Fibroblast of villous mesenchyme (primary cell): ENCODE measurements around the gene MAST4. TPM values are rescaled to one million over a fixed set of nuclear protein-coding genes. Genes with fewer than 3 reads are reported as not detected.
A peak's percentile ranks its signal among the peaks of the same experiment; 100 is the strongest.

Experiments
- DNase-seq: peaks from one replicate; pipeline ENCODE4 v3.0.0-alpha.2; 2010; ENCODE audit warnings: low read depth
- H3K4me3 ChIP-seq: 2 replicates; pipeline ENCODE4 v1.5.1; 2011; ENCODE audit warnings: low read depth, mild to moderate bottlenecking, low read length
- total RNA-seq: library from RNA; depleted of rRNA; stranded (reverse); fragments of >200 nt; gene quantifications from 2 replicates; pipeline ENCODE4 v1.2.3, GENCODE V29; 2012
- TF ChIP-seq, protein P1 (sequence below): IDR thresholded peaks from 2 replicates; pipeline ENCODE4 v1.5.1; 2012; ENCODE audit warnings: low read depth, mild to moderate bottlenecking, low read length; ENCODE audit not compliant: insufficient read depth

MAST4 gene
- total RNA-seq, 1 donor = 8.2 TPM

DNA sequence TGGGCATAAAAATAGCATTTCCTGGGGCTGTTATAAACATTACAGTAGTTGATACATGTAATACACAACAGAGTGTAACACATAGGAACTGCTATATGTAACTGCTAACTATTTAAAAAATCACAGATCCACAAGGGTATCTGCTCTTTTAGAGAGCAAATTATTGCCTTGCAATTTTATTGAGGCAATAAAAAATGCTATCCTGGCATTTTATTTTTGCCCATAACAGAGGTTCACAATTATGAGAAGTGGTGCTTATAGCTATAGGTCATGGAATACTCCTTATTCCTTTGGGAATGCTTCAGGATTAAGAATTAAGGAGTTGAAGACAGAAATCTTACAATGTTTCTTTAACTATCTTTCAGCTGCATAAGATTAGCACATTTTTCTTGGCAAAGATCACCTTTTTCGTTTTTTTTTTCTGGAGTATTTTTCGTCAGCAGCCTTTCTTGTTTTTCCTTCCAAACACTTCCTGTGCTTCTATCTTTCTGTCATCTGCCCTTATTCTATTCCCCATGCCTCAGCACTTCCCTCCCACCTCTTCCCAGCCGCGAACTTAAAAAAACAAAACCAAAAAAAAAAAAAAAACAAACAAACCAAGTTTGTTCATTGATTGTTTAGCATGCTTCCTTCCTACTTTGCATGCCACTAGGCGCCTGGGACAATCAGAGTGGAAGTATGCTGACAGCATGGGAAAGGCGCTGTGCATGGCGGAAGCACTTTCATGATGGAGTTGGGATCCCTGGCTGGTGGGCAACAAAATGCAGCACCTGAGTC is 264.2 kb downstream of the MAST4 start:
- TF ChIP-seq, protein P1, sequence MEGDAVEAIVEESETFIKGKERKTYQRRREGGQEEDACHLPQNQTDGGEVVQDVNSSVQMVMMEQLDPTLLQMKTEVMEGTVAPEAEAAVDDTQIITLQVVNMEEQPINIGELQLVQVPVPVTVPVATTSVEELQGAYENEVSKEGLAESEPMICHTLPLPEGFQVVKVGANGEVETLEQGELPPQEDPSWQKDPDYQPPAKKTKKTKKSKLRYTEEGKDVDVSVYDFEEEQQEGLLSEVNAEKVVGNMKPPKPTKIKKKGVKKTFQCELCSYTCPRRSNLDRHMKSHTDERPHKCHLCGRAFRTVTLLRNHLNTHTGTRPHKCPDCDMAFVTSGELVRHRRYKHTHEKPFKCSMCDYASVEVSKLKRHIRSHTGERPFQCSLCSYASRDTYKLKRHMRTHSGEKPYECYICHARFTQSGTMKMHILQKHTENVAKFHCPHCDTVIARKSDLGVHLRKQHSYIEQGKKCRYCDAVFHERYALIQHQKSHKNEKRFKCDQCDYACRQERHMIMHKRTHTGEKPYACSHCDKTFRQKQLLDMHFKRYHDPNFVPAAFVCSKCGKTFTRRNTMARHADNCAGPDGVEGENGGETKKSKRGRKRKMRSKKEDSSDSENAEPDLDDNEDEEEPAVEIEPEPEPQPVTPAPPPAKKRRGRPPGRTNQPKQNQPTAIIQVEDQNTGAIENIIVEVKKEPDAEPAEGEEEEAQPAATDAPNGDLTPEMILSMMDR = no peak
- no peak overlapping the region for H3K4me3 ChIP-seq
- peak; percentile 27 for DNase-seq

DNA sequence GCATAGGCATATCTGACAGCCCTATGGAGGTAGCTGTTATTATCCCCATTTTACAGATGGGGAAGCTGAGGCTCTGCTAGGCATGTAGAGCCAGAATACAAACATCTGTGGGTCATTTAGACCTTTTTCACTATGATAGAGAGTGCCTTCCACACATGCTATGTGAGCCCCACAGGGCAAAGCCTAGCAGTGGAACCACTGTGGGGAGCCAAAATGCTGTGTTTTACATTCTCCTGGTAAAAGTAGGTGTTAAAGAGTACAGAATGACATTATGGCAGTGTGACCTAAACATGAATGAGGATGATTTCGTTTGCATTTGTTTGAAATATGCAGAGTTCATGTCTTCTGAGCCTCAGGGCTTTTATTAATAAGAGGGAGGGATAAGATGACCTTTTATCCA is 265.2 kb downstream of the MAST4 start:
- no peak overlapping the region for H3K4me3 ChIP-seq
- no peak for DNase-seq
- TF ChIP-seq, protein P1 = no peak

DNA sequence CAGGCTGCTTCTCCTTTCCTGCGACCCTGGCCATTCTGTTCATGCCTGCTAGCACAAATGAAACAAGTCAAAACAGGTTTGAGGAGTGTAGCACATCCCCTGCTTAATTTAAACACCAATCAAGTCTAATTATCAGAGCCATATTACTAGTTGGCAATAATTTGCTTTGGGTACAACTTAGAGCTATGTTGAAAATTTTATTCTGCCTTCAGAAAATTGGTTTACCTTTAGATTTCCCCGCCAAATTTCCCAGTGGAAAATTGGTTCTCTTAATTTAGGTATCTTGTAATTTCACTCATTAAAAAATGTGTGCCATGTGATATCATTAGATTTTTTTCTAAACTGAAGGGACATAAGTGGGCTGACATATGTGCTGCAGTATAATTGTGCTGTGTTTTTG is 265.8 kb downstream of the MAST4 start:
- H3K4me3 ChIP-seq = no peak overlapping the region
- DNase-seq = no peak
- TF ChIP-seq, protein P1 = no peak

DNA sequence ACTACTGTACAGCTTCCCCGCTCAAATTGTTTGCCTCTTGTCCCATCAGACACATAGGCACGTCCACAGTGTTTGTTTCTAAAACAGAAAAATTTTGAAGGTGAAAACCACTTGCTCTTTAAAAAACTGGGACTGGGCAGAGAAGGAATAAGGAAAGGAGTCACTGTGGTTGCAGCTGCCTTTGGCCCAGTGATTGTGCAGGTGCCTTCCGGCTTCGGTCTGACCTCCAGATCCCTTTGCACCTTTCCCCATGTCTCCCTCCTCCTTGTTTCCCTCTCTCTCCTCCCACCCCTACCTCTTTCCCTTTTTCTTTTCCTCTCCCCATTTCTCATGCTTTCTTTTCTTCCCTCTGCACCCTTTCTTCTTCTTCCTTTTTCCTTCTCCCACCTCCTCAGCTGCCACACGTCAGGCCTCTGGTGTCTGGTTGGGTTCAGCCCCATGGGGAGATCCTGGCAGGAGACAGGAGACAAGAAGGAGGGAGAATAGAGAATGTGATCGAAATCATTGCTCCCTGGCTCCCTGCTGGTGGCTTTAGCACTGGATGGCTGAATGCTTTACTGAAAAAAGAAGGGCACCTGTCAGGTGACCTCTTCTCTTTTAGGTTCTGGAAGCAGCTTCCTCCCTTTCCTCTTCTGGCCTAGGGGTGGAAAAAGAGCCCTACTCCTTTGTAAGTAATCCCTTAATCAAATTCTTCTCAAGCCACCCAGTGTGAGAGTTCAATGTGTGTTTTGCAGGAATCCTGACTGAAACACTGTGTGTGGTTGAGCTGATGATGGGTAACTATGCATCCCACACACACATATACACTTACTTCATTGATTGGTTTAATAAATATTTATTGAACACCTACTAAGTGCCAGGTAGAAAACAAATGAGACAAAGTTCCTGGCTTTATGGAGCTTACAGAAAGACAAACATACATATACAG is 267.3 kb downstream of the MAST4 start:
- TF ChIP-seq, protein P1 = no peak
- no peak overlapping the region for H3K4me3 ChIP-seq
- DNase-seq = no peak

DNA sequence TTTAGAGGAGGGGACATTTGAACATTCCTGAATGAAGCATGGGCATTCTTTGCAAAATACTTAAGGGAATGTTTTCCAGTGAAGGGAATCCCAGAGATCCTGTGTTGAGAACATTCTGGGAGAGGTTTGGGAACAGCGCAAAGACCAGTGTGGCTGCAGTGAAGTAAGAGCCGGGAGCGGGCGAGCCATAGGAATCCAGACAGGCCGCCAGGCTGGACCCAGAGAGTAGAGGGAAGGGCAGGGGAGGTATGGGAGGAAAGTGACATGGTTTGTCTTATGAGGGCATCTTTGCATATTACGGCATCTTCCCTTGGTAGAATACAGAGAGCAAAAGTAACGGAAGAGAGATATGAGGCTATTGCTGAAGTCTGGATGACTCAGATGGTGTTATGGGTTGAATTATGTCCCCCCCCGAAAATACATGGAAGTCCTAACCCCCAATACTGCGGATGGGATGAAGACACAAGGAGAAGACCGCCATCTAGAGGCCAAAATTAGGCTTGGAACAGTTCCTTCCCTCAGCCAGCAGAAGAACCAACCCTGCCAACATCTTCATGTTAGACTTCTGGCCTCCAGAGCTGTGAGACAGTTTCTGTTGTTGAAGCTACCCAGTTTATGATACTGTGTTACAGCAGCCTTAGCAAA is 268.2 kb downstream of the MAST4 start:
- no peak overlapping the region for H3K4me3 ChIP-seq
- DNase-seq = no peak
- TF ChIP-seq, protein P1 = no peak

DNA sequence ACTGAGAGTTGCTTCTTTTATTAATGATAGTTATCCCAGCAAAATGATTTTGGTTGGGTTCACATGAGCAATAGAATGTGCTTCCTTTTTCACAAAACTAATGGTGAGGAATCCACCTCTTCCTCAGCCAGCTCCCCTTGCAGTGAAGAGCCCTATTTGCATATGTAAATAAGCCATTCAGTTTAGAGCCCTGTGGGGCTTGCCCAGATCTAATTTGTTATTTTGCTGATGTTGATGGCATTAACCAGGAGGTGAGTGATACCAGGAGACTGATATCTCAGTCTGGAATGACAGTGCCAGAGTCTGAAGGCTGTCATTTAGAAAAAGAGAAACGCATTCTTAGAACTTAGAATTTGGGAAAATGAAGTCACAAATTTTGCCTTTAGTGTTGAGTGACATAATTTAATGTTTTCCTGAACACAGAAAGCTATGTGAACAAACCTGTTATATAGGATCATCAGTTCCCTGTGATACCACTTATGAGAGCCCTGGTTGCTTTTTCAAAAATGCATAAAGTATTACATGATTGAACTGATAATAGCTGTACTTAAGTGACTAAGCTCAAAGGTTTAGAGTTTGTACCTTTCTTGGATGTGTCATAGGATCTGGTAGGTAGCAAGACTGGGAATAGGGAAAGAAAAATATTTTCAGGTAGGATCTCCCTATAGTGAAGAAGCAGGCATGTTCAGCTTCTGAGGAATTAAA is 271.6 kb downstream of the MAST4 start:
- DNase-seq = no peak
- no peak overlapping the region for H3K4me3 ChIP-seq
- TF ChIP-seq, protein P1 = no peak
